GM12874 (cell line): ENCODE measurements around the gene PARD3B.

Experiments
- TF ChIP-seq, protein P1 (sequence below): IDR thresholded peaks from 2 replicates; pipeline ENCODE4 v1.5.1; 2011; ENCODE audit warnings: low read depth, mild to moderate bottlenecking, control low read depth, low read length, moderate library complexity; ENCODE audit not compliant: insufficient read depth

The PARD3B gene

GRCh38 chr2:205456682-205457081 is 911.4 kb downstream of the PARD3B start:
- TF ChIP-seq, protein P1, sequence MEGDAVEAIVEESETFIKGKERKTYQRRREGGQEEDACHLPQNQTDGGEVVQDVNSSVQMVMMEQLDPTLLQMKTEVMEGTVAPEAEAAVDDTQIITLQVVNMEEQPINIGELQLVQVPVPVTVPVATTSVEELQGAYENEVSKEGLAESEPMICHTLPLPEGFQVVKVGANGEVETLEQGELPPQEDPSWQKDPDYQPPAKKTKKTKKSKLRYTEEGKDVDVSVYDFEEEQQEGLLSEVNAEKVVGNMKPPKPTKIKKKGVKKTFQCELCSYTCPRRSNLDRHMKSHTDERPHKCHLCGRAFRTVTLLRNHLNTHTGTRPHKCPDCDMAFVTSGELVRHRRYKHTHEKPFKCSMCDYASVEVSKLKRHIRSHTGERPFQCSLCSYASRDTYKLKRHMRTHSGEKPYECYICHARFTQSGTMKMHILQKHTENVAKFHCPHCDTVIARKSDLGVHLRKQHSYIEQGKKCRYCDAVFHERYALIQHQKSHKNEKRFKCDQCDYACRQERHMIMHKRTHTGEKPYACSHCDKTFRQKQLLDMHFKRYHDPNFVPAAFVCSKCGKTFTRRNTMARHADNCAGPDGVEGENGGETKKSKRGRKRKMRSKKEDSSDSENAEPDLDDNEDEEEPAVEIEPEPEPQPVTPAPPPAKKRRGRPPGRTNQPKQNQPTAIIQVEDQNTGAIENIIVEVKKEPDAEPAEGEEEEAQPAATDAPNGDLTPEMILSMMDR, result no peak

- TF ChIP-seq, protein P1, result no peak
Observed at GRCh38 chr2:205460217-205460616, 914.9 kb downstream of the PARD3B start.

GRCh38 chr2:205461169-205461568 is 915.9 kb downstream of the PARD3B start:
- TF ChIP-seq, protein P1, result no peak

DNA sequence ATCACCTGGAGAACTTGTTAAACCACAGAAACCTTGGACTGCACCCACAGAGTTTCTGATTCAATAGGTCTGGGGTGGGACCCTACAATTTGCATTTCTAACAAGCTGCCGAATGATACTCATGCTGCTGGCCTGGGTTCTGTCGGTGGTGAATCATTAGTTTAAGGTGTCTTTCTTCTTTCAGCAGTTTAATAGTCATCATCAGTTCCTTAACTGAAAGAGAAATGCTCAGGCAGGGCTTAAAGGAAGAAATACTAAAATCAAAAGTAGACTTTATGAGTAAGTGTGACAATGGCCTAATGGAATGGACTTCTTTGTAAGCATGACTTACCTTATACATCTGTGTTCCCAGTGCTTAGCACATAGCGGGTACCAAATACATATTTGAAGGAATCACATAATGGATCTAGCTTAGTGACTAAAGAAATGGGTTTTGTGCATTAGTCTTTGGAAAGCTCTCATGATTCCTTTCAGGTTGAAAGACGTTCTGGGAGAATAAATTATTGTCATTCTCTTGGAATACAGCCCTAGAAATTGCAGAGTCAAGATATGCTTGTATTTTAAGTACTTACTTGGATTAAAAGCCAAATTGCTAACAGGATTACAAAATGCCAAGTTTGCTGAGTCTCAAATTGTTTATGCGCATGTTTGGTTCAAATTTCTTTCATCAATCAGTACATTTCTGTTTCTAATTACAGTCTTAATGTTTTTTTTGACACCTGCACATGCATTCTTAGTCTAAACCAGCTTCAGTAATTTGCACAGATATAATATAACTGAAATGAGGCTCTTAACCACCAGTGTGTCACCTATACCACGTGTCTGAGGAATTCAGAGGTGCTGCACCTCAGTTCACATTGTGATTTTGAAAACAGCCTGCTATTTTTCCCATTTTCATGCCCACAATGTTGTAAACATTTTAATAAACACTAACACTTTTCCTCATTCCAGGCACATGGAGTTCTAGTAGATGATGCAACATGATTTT is 916.7 kb downstream of the PARD3B start:
- TF ChIP-seq, protein P1, result no peak

DNA sequence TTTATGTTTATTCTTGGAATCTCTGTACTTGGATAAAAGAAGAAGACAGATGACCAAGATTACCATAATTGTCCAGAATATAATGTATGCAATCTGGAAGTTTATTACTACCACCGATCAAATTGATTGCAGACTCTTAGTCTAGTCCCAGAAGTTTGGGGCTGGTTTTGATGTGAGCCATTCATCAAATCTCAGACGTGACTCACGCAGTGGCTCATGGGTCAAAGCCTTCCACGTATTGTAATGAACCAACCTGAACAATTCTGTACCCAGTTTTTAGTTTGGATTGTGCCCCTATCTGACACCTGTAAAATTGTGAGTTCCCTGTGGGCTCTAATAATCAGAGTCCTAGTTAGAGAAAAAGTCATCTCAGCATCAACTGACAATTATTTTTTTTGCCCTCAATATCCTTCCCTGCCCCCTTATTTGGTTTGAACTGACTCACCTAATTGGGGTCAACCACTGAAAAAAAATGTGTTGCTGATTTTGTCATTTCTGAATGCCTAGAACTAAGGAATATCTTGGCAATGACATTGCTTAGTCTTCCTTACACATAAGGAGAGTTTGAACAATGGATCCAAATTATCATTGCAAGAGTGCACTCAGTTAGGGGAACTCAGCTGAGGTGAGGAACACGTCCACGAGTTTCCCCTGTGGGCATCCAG is 917.5 kb downstream of the PARD3B start:
- TF ChIP-seq, protein P1, result no peak

DNA sequence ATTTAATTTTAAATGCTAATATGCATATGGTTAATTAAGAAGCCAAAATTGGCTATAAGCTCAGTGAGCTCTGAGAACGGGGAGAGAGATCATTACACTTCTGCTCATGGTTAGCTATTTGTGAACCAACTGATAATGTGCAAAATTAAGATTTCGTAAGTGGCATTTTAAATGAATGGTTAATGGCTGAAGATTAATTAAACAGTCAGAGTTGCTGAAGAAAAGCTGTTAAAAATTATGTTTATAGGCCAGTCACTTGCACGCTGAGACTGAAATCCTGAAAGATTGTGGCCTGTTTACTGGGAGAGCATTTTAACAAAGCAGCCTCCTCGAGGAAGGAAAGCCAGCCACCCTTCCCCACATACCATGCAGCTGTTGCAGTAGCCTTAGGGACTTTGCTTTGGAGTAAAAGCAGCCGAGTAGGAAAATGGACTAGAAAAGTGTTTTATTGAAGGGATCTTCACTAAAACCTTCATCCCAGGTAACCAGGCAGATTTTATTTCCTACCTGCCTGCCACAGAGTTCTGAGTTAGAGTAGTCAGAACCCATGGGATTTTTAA is 918.3 kb downstream of the PARD3B start:
- TF ChIP-seq, protein P1, result no peak

DNA sequence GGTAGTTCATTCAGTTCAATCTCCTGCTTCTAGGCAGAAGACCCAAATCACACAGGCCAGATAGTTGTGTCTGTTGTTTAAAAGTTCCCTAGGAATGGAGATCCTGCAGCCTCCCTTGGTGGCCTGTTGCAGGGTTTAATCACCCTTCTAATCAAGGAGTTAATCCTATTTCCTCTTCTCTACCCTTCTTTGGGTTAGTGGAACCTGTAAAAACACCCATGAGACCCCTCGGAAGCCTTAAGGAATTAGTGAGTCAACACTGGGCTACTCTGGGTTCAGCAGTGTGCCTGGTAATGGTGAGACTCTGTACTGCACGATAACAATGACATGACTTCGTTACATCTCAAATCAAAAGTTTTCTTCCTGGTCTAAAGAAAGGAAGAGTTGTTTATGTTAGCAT is 919.4 kb downstream of the PARD3B start:
- TF ChIP-seq, protein P1, result no peak
